Nephron progenitor cell (in vitro differentiated cells): ENCODE results near the gene FANK1.

ENCODE experiments used
- DNase-seq: peaks from one replicate; pipeline ENCODE4 v3.0.0; 2021
- H3K27ac Mint-ChIP-seq: 2 replicates; pipeline ENCODE4 v1.8.0; 2021; ENCODE audit warnings: mild to moderate bottlenecking, moderate library complexity, mixed read lengths
- H3K27me3 Mint-ChIP-seq: 2 replicates; pipeline ENCODE4 v1.8.0; 2021; ENCODE audit warnings: mild to moderate bottlenecking, low read depth, mixed read lengths; ENCODE audit not compliant: poor library complexity
- H3K36me3 Mint-ChIP-seq: 2 replicates; pipeline ENCODE4 v1.8.0; 2021; ENCODE audit warnings: low read depth, mixed read lengths
- H3K4me1 Mint-ChIP-seq: 2 replicates; pipeline ENCODE4 v1.8.0; 2021; ENCODE audit warnings: mixed read lengths
- H3K4me3 Mint-ChIP-seq: 2 replicates; pipeline ENCODE4 v1.8.0; 2021; ENCODE audit warnings: mild to moderate bottlenecking, moderate library complexity, mixed read lengths
- H3K9me3 Mint-ChIP-seq: 2 replicates; pipeline ENCODE4 v1.8.0; 2021; ENCODE audit warnings: mild to moderate bottlenecking, moderate library complexity, mixed read lengths
- CTCF ChIP-seq: fragments of 200-600 bp; sonication (generic); IDR thresholded peaks from 2 replicates; pipeline ENCODE4 v1.5.0; 2021; ENCODE audit warnings: antibody characterized with exemption

Gene FANK1

GRCh38 chr10:125850766-125851731 is 45.3 kb upstream of the FANK1 start:
- Mint-ChIP-seq H3K9me3 (peaks cover 3% of the 10 kb centered on the region), H3K27me3 (no peaks in the 10 kb centered on the region), H3K27ac (peak overlapping the region; percentile 76), H3K36me3 (peaks cover 80% of the 10 kb centered on the region), H3K4me1 (no peaks in the 10 kb centered on the region), H3K4me3 (no peak overlapping the region)
- DNase-seq = no peak
- TF ChIP-seq CTCF = no peak

- H3K9me3 Mint-ChIP-seq = no peaks in the 10 kb centered on the region
- DNase-seq = no peak
- H3K27me3 Mint-ChIP-seq = no peaks in the 10 kb centered on the region
- no peak for TF ChIP-seq CTCF
- H3K4me1 Mint-ChIP-seq = no peaks in the 10 kb centered on the region
- H3K36me3 Mint-ChIP-seq = peaks cover 73% of the 10 kb centered on the region
- no peak overlapping the region for H3K4me3 Mint-ChIP-seq
- H3K27ac Mint-ChIP-seq = no peak overlapping the region
Measured at GRCh38 chr10:125852487-125852886, 43.9 kb upstream of the FANK1 start.

GRCh38 chr10:125857185-125857760 is 39.1 kb upstream of the FANK1 start:
- no peak for DNase-seq
- H3K36me3 Mint-ChIP-seq = peaks cover 37% of the 10 kb centered on the region
- TF ChIP-seq CTCF = no peak
- H3K9me3 Mint-ChIP-seq = no peaks in the 10 kb centered on the region
- no peaks in the 10 kb centered on the region for H3K27me3 Mint-ChIP-seq
- no peak overlapping the region for H3K4me3 Mint-ChIP-seq
- H3K27ac Mint-ChIP-seq = no peak overlapping the region
- no peaks in the 10 kb centered on the region for H3K4me1 Mint-ChIP-seq

DNA sequence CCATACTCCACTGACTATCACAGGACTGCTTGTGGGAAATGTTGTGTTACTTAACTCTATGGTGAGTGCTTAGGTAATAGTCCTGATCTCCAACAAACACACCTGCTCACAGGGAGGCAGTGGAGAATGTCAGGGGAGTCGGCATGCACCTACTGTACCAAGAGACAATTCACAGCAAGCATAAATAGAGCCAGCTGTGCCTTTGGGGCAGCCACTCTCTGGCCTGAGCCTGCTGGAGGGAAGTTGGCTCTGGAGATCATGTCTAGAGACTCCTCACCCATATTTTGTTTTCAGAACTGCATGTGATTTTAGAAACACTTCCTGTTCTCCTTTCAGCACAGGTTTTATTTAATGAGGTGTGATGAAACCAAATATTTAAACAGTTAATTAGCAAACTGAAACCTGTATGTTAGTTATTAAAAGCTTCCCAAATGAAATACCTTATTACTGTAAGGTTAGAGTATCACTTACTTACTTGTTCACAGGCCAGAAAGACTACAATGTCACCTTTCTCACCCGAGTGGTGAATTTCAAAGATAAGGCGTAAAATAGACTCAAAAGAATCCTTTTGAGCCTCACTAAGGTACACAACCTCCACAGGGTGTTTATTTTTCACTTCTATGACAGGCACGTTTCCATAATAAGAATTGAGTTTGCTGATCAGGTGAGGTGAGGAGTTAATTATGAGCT is 37.1 kb upstream of the FANK1 start:
- Mint-ChIP-seq H3K27me3 (no peaks in the 10 kb centered on the region), H3K27ac (no peak overlapping the region), H3K4me3 (no peak overlapping the region), H3K4me1 (no peaks in the 10 kb centered on the region), H3K36me3 (peaks cover 22% of the 10 kb centered on the region), H3K9me3 (no peaks in the 10 kb centered on the region)
- DNase-seq = no peak
- TF ChIP-seq CTCF = no peak

GRCh38 chr10:125865120-125865519 is 31.2 kb upstream of the FANK1 start:
- H3K4me3 Mint-ChIP-seq = no peak overlapping the region
- DNase-seq = no peak
- H3K27me3 Mint-ChIP-seq = no peaks in the 10 kb centered on the region
- peaks cover 34% of the 10 kb centered on the region for H3K36me3 Mint-ChIP-seq
- no peak for TF ChIP-seq CTCF
- no peak overlapping the region for H3K27ac Mint-ChIP-seq
- H3K9me3 Mint-ChIP-seq = no peaks in the 10 kb centered on the region
- H3K4me1 Mint-ChIP-seq = no peaks in the 10 kb centered on the region
